Mesothelial cell of epicardium (in vitro differentiated cells): ENCODE measurements around the gene RBMS2. TPM values are rescaled to one million over a fixed set of nuclear protein-coding genes. Genes with fewer than 3 reads are reported as not detected.
"Not testable (repeated sequence)": the region's sequence is repeated elsewhere in the genome, so short reads cannot be mapped to it uniquely, and the experiment has no call there.

Source experiments
- DNase-seq, 2 experiments: peaks; one replicate each; pipeline ENCODE4 v3.0.0; 2021; ENCODE audit warnings: low spot score in 2 of 2; ENCODE audit not compliant: unreplicated experiment in 2 of 2
- H3K27ac Mint-ChIP-seq: 2 replicates; pipeline ENCODE4 v1.8.0; 2021; ENCODE audit warnings: mixed read lengths
- H3K27me3 Mint-ChIP-seq: 2 replicates; pipeline ENCODE4 v1.8.0; 2021; ENCODE audit warnings: low read depth, mixed read lengths
- H3K36me3 Mint-ChIP-seq: 2 replicates; pipeline ENCODE4 v1.8.0; 2021; ENCODE audit warnings: mixed read lengths
- H3K4me1 Mint-ChIP-seq: 2 replicates; pipeline ENCODE4 v1.8.0; 2021; ENCODE audit warnings: mixed read lengths
- H3K4me3 Mint-ChIP-seq: 2 replicates; pipeline ENCODE4 v1.8.0; 2021; ENCODE audit warnings: mild to moderate bottlenecking, moderate library complexity, mixed read lengths
- H3K9me3 Mint-ChIP-seq: 2 replicates; pipeline ENCODE4 v1.8.0; 2021; ENCODE audit warnings: mixed read lengths
- total RNA-seq: library from RNA; stranded (reverse); gene quantifications from 3 replicates; pipeline ENCODE4 v1.2.1, GENCODE V29; 2021
- TF ChIP-seq, protein P1 (sequence below): fragments of 200-600 bp; sonication (generic); IDR thresholded peaks from one replicate; pipeline ENCODE4 v1.5.0; 2021; ENCODE audit warnings: antibody characterized with exemption; ENCODE audit not compliant: unreplicated experiment

Gene RBMS2
- total RNA-seq, 1 donor from 2014 or later, result 78.0 TPM

GRCh38 chr12:56565510-56566101 lies 44.0 kb downstream of the RBMS2 start:
- H3K9me3 Mint-ChIP-seq, result no peaks in the 10 kb centered on the region
- TF ChIP-seq, protein P1, sequence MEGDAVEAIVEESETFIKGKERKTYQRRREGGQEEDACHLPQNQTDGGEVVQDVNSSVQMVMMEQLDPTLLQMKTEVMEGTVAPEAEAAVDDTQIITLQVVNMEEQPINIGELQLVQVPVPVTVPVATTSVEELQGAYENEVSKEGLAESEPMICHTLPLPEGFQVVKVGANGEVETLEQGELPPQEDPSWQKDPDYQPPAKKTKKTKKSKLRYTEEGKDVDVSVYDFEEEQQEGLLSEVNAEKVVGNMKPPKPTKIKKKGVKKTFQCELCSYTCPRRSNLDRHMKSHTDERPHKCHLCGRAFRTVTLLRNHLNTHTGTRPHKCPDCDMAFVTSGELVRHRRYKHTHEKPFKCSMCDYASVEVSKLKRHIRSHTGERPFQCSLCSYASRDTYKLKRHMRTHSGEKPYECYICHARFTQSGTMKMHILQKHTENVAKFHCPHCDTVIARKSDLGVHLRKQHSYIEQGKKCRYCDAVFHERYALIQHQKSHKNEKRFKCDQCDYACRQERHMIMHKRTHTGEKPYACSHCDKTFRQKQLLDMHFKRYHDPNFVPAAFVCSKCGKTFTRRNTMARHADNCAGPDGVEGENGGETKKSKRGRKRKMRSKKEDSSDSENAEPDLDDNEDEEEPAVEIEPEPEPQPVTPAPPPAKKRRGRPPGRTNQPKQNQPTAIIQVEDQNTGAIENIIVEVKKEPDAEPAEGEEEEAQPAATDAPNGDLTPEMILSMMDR, result no peak
- no peaks in the 10 kb centered on the region for H3K27me3 Mint-ChIP-seq
- peaks cover 16% of the 10 kb centered on the region for H3K4me1 Mint-ChIP-seq
- DNase-seq, result peak in 1 of 2 experiments; percentile 54
- peaks cover 31% of the 10 kb centered on the region for H3K36me3 Mint-ChIP-seq
- H3K27ac Mint-ChIP-seq, result peak overlapping the region; percentile 82
- H3K4me3 Mint-ChIP-seq, result peak overlapping the region; percentile 22

- Mint-ChIP-seq H3K4me3 (no peak overlapping the region), H3K9me3 (no peaks in the 10 kb centered on the region), H3K27ac (no peak overlapping the region)
Observed at GRCh38 chr12:56568146-56568545, 46.5 kb downstream of the RBMS2 start.

DNA sequence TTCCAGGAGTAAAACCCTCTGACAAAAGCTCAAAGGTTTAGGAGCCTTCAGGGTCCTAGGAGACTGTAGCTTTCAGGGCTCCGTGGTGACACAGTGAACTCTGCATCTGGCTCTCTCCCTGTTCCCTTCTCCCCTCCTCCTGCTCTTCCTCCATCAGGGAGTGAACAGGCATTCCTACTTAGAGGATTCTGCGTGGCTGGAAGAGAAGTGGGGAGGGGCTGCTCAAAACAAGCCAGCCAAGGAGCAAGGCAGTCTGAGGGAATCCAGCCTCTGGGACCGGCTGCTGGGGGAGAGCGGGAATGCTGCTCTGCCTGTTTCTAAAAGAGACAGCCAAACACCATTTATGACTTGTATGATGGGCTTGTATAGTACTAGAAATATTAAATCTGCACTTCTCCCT lies 49.5 kb downstream of the RBMS2 start:
- TF ChIP-seq, protein P1, result no peak
- Mint-ChIP-seq H3K4me1 (peaks cover 16% of the 10 kb centered on the region), H3K36me3 (peaks cover 15% of the 10 kb centered on the region), H3K27ac (peak overlapping the region; percentile 94), H3K27me3 (no peaks in the 10 kb centered on the region), H3K4me3 (no peak overlapping the region), H3K9me3 (no peaks in the 10 kb centered on the region)
- DNase-seq, result peak; percentile 30 to 68

More at GRCh38 chr12:56568146-56568545, 46.5 kb downstream of the RBMS2 start:
- Mint-ChIP-seq H3K27me3 (no peaks in the 10 kb centered on the region), H3K4me1 (peaks cover 27% of the 10 kb centered on the region), H3K36me3 (peaks cover 20% of the 10 kb centered on the region)
- TF ChIP-seq, protein P1, result no peak
- no peak for DNase-seq

DNA sequence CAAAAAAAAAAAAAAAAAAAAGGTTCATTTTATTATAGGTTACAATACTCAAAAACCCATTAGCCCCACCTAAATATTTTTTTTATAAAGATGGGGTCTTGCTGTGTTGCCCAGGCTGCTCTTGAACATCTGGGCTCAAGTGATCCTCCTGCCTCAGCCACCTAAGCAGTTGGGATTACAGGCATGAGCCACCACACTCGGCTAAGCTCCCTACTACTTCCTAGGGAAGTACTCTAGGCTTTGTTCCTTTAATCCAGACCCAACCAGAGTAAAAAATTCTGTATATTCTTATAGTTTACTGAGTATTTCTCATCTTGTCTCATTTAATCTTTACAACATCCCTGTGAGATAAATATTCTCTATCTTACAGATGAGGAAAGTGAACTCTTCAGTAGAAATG lies 50.7 kb downstream of the RBMS2 start:
- Mint-ChIP-seq H3K27ac (no peak overlapping the region), H3K27me3 (no peaks in the 10 kb centered on the region), H3K4me1 (peaks cover 14% of the 10 kb centered on the region), H3K36me3 (peaks cover 17% of the 10 kb centered on the region), H3K4me3 (no peak overlapping the region), H3K9me3 (no peaks in the 10 kb centered on the region)
- TF ChIP-seq, protein P1, result no peak
- DNase-seq, result no peak

- no peak overlapping the region for H3K4me3 Mint-ChIP-seq
- H3K4me1 Mint-ChIP-seq, result peaks cover 14% of the 10 kb centered on the region
- DNase-seq, result no peak
- no peak overlapping the region for H3K27ac Mint-ChIP-seq
- H3K36me3 Mint-ChIP-seq, result peaks cover 13% of the 10 kb centered on the region
- no peaks in the 10 kb centered on the region for H3K9me3 Mint-ChIP-seq
- TF ChIP-seq, protein P1, result no peak
- no peaks in the 10 kb centered on the region for H3K27me3 Mint-ChIP-seq
Observed at GRCh38 chr12:56574210-56574609, 52.6 kb downstream of the RBMS2 start.

- not testable (repeated sequence) for H3K4me1 Mint-ChIP-seq, H3K27ac Mint-ChIP-seq, H3K4me3 Mint-ChIP-seq, H3K9me3 Mint-ChIP-seq, DNase-seq, H3K27me3 Mint-ChIP-seq
- H3K36me3 Mint-ChIP-seq, result peaks cover 17% of the 10 kb centered on the region
Observed at GRCh38 chr12:56577248-56577647, 55.6 kb downstream of the RBMS2 start.
